Spleen (tissue), 7 donors: ENCODE measurements around the gene GLS.

Source experiments
- CTCF ChIP-seq, 11 experiments: fragments of 200-600 bp in 7 of 11; fragments of 450-650 bp in 4 of 11; sonication (generic) in 4 of 11; IDR thresholded peaks in 8 of 11; conservative IDR thresholded peaks in 3 of 11; 1 replicate in 7 of 11; 2 replicates in 4 of 11; pipeline versions ENCODE4 v1.4.0 to v1.8.0; 2016 to 2021; ENCODE audit warnings: antibody characterized with exemption in 11 of 11, inconsistent platforms in 4 of 11, mild to moderate bottlenecking in 1 of 11
- POLR2AphosphoS5 ChIP-seq, 3 donors: sonication (generic); formaldehyde crosslinking; IDR thresholded peaks; one replicate each; pipeline ENCODE4 v1.5.1; 2017; ENCODE audit warnings: antibody characterized with exemption in 3 of 3
- donor health status: DM: no; HTN: no; CAD: no; lungs with moderate emphysema.
- donor health status: DM: no; HTN: no; CAD: no.
- donor health status: DM: no; HTN: no; CAD: no.

GRCh38 chr2:190953257-190953656 lies 72.6 kb downstream of the GLS start:
- TF ChIP-seq CTCF (IDR thresholded peaks at IDR 0.05 in 8 of 11, conservative IDR thresholded peaks at IDR 0.05 in 3 of 11) (no peak), POLR2AphosphoS5 (IDR thresholded peaks at IDR 0.05) (no peak)
